Stimulated activated CD8-positive, alpha-beta memory T cell treated with anti-CD3 and anti-CD28 coated beads, Interleukin-15, amount 100 ng/mL, for 24 hours (primary cell): ENCODE results near the gene C1R.
"Not testable (repeated sequence)": the region's sequence is repeated elsewhere in the genome, so short reads cannot be mapped to it uniquely, and the experiment has no call there.

ENCODE experiments used
- DNase-seq: peaks from one replicate; pipeline ENCODE4 v3.0.0-alpha.2; 2020; ENCODE audit warnings: low read depth

C1R gene

DNA sequence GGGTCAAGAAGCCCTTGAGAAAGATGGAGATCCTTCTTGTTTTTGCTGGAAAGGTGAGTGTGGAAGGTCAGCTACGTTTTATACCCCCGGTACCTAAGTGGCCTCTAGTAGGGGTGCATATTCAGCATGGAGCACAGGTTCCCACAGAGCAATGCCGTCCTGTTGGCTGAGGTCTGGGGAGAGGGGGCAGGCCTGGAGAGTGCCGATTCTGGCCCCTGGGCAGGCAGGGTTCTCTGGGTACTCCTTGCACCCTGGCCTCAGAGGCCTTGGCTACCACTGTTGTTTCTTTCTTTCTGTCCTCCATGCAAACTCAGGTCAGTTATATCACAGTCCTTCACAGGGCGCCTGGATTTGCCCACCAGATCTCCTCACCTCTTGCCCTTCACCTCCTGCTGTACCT, 27.9 kb upstream of the C1R start:
- DNase-seq = no peak

GRCh38 chr12:7118881-7119280, 26.6 kb upstream of the C1R start:
- no peak for DNase-seq

DNA sequence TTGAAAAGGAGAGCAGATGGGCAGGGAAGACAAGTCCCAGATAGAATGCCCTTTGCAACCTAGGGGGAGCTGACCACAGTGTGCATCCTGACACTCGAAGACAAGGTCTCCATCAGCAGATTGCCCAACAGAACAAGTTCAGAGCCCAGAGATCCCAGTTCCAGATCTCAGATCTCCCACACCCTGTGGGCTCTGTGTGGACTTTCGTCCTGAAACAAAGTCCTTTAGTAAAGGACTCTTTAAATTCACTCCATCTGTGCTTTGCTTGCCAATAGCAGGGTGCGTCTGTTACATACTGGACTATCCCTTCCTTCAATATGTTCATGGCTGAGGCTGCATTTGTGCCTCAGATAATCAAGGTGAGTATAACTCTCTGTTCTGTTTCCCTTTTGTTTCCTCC, 25.4 kb upstream of the C1R start:
- no peak for DNase-seq

- no peak for DNase-seq
These were observed 24.7 kb upstream of the C1R start for GRCh38 chr12:7116916-7117315.

DNA sequence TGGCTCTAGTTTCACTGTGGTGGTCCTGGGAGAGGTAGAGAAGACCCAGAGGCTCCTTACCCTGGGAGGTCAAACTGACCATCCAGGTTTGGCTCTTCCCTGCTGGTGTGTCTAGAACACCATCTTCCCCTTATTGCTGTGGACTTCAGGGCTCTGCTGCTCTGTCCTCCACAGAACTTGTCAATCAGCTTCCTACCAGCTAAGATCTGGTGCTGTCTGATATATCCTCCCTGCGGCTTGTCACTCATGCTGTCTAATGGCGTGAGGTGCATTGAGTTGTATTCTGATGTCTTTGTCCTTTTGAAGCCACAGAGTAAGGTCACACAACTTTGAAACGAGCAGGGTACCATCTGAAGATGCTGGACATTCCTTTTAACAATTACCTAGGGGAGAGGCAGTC, 24.0 kb upstream of the C1R start:
- DNase-seq = no peak

DNA sequence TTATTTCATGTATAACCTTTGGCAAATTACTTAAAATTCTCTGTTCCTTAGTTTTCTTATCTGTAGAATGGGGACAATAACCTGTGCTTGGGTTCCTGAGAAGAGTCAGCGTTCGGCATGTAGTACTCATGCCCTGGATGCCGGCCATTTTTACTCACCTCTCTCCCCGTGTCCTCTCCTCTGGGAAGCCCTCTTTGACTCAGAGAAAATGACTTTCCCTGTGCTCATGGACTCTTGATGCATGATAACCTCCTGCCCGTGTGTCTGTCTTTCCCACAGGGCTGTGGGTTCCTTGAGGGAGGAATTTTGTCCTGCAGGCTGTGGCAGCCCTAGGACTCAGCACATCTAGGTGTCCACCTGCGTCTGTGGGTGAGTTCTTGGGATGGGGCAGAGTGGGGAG, 22.6 kb upstream of the C1R start:
- DNase-seq = no peak

DNA sequence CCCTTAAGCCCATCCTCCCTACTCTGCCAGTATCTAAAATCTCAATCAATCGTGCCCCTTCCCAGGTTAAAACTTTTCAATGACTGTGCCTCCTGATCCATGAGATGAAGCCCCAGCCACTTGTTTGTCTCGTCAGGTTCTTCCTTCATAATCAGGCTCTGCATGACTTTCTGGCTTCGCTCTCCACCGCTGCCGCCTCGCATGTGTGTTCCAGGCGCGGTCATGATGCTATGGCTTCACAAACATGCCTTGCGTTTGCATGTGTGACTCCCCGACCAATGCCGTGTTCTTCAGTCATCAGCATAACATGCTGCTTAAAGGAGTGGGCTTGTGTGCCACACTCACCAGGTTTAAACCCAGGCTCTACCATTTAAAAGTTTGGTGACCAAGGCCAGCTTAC, 21.8 kb upstream of the C1R start:
- DNase-seq = no peak

DNA sequence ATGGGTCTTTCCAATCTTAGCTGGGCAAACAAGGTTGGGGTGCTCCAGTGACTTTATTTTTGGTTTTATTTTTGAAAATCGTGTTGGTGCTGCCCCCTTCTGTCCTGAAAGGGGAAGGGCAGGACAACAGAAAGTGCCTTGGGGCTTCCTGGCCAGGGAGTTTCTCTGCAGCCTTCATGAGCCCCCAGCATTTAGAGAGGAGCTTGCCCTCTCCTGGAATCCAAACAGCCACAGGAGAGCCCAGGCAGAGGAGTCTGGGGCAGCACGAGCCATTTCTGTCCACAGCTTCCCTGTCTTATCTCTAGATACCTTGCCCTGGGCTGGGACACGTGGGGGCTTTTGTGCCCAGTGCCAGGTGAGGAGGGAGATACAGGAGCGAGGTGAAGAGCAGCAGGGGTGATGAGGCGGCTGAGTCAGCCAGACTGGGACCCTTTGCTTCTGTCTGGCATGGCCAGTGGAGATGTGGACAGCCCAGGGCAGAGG, 21.2 kb upstream of the C1R start:
- DNase-seq = no peak

GRCh38 chr12:7112041-7112440, 19.8 kb upstream of the C1R start:
- DNase-seq = no peak

GRCh38 chr12:7110661-7111060, 18.4 kb upstream of the C1R start:
- no peak for DNase-seq

DNA sequence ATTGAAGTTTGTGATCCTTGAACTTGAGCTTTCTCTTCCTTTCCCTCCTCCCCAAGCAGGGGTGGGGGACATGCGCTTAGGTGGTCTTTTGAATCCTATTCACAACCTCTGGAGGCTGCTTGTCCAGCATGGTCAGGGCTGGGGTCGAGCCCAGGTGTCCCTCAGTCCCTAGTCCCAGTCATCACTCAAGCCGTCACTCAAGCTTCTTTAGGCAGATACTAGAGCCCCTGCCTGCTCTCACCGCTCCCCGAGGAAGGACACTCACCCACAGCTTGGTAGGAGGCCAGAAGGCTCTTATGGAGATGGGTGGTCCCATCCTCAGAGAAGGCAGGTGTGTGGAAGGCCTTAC, 17.3 kb upstream of the C1R start:
- DNase-seq = no peak

DNA sequence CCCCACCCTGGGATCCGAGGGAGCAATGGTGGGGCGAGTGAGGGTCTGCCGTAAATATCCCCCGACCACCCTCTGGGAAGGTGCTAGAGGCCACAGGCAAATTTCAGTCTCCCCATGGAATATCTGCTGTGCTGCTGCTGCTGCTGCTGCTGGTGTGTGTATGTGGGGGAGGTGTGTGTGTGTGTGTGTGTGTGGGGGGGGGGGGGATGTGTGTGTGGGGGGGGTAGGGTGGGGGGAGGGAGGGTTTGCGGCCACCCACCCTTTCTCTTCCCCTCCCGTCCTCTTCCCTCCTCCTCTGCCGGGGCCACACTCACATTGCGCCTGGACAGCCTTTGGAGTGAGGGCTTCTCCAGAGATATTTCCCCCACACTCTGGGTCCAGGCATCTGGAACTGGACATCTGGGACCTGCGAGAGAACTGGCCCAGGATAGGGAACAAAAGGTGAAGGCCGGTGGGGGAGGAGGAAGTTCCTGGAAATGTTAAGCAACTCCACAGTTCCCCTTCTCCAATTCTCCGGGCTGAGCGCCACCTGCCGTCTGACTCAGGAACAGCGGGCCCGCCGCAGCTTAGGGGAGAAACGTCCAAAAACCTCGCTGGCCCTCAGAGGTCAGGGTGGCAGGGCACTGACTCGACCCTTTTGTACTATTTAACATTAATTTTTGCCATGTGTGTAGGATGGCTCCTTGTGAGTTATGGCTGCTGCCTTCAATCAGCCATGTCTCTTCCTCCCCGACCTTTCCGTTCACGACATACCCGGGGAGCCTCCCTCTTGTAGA, 16.7 kb upstream of the C1R start, which contains the start of gene C1RL:
Gene C1RL (minus strand): TSS at position 419 of the 776 bp plus-strand sequence. CDS start 34 bp downstream, at position 385.
- DNase-seq = peak; percentile 84

GRCh38 chr12:7108003-7108795, 16.0 kb upstream of the C1R start:
- DNase-seq = peak; percentile 43

GRCh38 chr12:7107636-7108002, 15.4 kb upstream of the C1R start:
- DNase-seq = no peak

- DNase-seq = not testable (repeated sequence)
These were observed 14.9 kb upstream of the C1R start for GRCh38 chr12:7107181-7107580.

- DNase-seq = no peak
These were observed 13.8 kb upstream of the C1R start for GRCh38 chr12:7106082-7106481.

DNA sequence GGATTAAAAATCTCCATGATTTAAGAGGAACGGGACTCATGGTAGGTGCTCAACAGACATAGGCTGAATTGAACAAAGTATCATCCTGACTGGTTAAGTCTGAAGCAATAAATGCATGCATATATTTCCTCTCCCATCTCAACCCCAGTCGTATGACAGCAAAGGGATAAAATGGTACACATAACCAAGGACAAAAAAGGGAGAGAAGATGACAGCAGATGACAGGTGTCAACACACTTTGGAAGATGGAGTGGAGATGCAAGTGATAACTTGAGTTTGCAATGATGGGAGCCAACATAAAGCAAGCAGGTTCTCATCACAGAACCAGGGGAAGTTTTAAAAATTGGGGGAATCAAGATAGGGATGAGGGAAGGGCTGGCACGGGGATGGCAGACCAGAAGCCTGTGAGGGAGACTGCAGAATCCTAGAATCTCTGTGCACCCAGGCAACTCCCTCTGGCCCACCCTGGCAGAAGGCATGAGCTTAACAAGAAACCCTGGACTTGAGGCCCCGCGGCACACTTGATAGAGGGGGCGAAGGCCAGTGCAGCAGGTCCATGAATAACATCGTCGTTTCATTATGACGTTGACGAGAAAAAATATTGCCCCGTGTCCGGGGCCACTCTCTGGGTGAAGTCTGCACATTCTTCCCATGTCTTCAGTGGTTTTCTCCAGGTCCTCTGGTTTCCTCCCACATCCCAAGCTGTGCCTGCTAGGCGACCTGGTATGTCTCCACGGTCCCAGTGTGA, 11.8 kb upstream of the C1R start:
- no peak for DNase-seq

DNA sequence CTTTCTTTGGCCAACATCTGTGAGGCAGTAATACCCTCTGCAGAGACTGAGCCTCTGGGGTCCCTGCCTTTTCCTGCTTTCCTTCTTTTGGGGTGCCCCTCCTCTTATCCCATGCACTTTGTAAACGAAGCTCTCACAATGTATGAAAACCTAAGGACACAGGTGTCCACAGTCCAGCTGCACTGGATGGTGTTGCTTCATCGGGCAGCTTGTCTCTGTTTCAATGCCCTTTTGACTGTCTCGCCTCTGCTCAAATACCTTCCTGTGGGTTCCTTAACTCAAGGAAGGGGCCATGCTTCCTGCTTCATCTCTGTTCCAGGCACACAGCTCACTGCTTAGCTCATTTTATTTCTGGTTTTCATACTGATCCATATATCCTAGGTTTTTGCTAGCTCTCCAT, 10.3 kb upstream of the C1R start:
- no peak for DNase-seq

- DNase-seq = no peak
These were observed 9.5 kb upstream of the C1R start for GRCh38 chr12:7101694-7102131.

DNA sequence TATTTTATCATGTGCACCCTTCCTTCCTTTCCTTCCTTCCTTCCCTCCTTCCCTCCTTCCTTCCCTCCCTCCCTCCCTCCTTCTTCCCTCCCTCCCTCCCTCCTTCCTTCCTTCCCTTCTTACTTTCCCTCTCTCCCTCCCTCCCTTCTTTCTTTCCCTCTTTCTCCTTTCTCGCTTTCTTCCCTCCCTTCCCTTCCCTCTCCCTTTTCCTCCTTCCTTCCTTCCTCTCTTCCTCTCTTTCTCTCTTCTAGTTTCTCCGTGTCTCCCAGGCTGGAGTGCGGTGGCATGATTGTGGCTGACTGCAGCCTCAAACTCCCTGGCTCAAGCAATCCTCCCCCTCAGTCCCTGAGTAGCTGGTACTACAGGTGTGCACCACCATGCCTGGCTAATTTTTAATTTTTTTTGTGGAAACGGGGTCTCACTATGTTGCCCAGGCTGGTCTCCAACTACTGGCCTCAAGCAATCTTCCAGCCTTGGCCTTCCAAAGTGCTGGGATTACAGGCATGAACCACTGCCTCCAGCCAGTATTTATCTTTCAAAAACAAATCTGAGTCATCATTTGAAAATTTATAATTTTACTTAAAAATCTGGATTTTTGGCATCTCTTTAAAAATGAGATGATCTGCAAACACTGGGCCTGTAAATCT, 8.9 kb upstream of the C1R start:
- no peak for DNase-seq

DNA sequence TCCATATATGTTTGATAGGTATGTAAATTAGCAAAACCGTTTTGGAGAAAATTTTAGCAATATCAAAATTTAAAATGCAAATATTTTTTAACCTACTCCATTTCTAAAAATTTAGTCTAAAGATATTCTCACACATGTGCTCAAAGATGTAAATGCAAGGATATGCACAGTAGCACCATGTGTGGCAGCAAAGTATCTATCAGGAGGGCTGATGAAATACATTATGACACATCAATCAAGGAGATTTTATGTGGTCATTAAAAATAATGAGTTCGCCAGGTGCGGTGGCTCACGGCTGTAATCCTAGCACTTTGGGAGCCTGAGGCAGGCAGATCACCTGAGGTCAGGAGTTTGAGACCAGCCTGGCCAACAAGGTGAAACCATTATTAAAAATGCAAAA, 8.0 kb upstream of the C1R start:
- no peak for DNase-seq

DNA sequence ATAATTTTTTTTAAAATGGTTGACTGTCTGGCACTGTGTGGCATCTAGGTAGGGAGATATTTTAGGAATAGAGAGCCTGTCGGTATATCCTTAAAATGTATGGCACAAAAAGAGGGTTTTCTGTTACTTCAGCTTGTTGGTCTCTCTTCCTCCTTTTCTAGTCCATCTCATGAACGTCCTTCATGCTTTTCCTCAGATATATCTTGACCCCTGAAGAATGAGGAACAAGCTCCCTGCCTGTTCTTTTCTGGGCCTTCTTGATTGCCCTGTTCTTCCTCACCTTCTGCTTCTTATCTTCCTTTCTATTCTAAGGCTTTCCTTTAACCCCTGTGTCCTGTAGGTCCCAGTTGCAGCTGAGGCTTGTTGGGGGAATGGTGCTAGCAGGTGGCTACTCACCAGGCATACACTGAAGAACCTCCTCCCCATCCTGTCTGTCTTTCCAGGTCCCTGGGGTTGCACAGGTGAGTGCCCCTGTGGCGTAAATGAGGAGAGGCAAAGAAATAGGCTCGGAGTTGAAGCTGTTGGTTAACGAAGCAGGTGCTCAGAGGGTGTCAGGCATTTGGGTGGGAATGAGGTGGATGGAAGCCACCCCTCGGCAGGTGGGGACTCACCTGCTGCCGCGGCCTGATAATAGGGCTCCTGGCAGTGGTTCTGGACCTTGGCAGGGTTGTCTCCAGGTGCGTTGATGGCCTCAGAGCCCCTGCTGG, 7.2 kb upstream of the C1R start:
- no peak for DNase-seq
